Measurements from ENCODE around the gene FAM47C.
"Not testable (repeated sequence)": the region's sequence is repeated elsewhere in the genome, so short reads cannot be mapped to it uniquely, and the experiment has no call there.

FAM47C gene

GRCh38 chrX:37008182-37008581 lies at the start of gene FAM47C:
Gene FAM47C (plus strand): TSS chrX:37008366. CDS start chrX:37008411, 45 bp downstream.
- POLR2A ChIA-PET (ENCODE audit: low non-redundant PET); DNase-seq (ENCODE audit: low spot score); CTCF ChIA-PET; H3K27ac ChIP-seq: not testable (repeated sequence)

GRCh38 chrX:36961590-36961989 lies 46.6 kb upstream of the FAM47C start:
- DNase-seq (ENCODE audit: low spot score), result no peak
- CTCF ChIA-PET, result no interaction called here
- no peak overlapping the region for H3K27ac ChIP-seq
- no peak for TF ChIP-seq CTCF (conservative IDR thresholded peaks at IDR 0.05; ENCODE audit: low read depth)
- POLR2A ChIA-PET (ENCODE audit: low non-redundant PET), result no interaction called here

- ChIA-PET CTCF (no interaction called here), POLR2A (ENCODE audit: low non-redundant PET) (no interaction called here)
- TF ChIP-seq CTCF (conservative IDR thresholded peaks at IDR 0.05; ENCODE audit: low read depth), result no peak
- H3K27ac ChIP-seq, result no peak overlapping the region
- DNase-seq (ENCODE audit: low spot score), result no peak
Measured at GRCh38 chrX:36963069-36963808, 44.9 kb upstream of the FAM47C start.

- H3K27ac ChIP-seq, result no peak overlapping the region
- TF ChIP-seq CTCF (conservative IDR thresholded peaks at IDR 0.05; ENCODE audit: low read depth), result no peak
- POLR2A ChIA-PET (ENCODE audit: low non-redundant PET), result no interaction called here
- CTCF ChIA-PET, result no interaction called here
- DNase-seq (ENCODE audit: low spot score), result no peak
Measured at GRCh38 chrX:36963852-36964251, 44.3 kb upstream of the FAM47C start.

GRCh38 chrX:36973575-36973974 lies 34.6 kb upstream of the FAM47C start:
- TF ChIP-seq CTCF (conservative IDR thresholded peaks at IDR 0.05; ENCODE audit: low read depth), result no peak
- CTCF ChIA-PET, result interaction anchor here (0.5 kb wide), 1 partner anchor 1717 kb away, joined by 3 read pairs; no protein-coding TSS in a partner anchor
- H3K27ac ChIP-seq, result no peak overlapping the region
- DNase-seq (ENCODE audit: low spot score), result no peak
- POLR2A ChIA-PET (ENCODE audit: low non-redundant PET), result no interaction called here

GRCh38 chrX:36974911-36975310 lies 33.3 kb upstream of the FAM47C start:
- H3K27ac ChIP-seq, result no peak overlapping the region
- CTCF ChIA-PET, result no interaction called here
- no peak for TF ChIP-seq CTCF (conservative IDR thresholded peaks at IDR 0.05; ENCODE audit: low read depth)
- DNase-seq (ENCODE audit: low spot score), result no peak
- POLR2A ChIA-PET (ENCODE audit: low non-redundant PET), result no interaction called here

GRCh38 chrX:36978886-36979285 lies 29.3 kb upstream of the FAM47C start:
- DNase-seq (ENCODE audit: low spot score), result no peak
- POLR2A ChIA-PET (ENCODE audit: low non-redundant PET), result no interaction called here
- no peak overlapping the region for H3K27ac ChIP-seq
- no peak for TF ChIP-seq CTCF (conservative IDR thresholded peaks at IDR 0.05; ENCODE audit: low read depth)
- CTCF ChIA-PET, result no interaction called here
